Pancreas (tissue), 10 donors: ENCODE measurements around the gene SERPINI1. TPM values are rescaled to one million over a fixed set of nuclear protein-coding genes. Genes with fewer than 3 reads are reported as not detected.
A peak's percentile ranks its signal among the peaks of the same experiment; 100 is the strongest.

Experiments
- ATAC-seq, 4 donors: fragments of 200-7000 bp; cut with Tn5 transposase; one replicate each; pipeline versions ENCODE4 v1.8.0 to v1.9.1; 2020; ENCODE audit warnings: mild to moderate bottlenecking in 4 of 4, moderate library complexity in 4 of 4
- DNase-seq, 6 donors: peaks; one replicate each; pipeline ENCODE4 v3.0.0-alpha.2; 2020
- FAIRE-seq: peaks from 2 replicates; lab custom pipeline; 2012; peaks lifted over from hg19 to GRCh38; lab: Jason Lieb, UNC
- H3K27ac ChIP-seq, 4 donors: fragments of 200-600 bp; sonication (generic); 1 replicate in 3 of 4; 2 replicates in 1 of 4; pipeline versions ENCODE4 v1.5.0 to v1.8.0; 2020
- H3K27me3 ChIP-seq, 4 donors: fragments of 200-600 bp; one replicate each; pipeline ENCODE4 v1.8.0; 2021
- H3K36me3 ChIP-seq, 3 donors: fragments of 200-600 bp; sonication (generic) in 1 of 3; one replicate each; pipeline versions ENCODE4 v1.5.0 to v1.8.0; 2020 to 2021
- H3K4me1 ChIP-seq, 3 donors: fragments of 200-600 bp; one replicate each; pipeline ENCODE4 v1.8.0; 2021
- H3K4me3 ChIP-seq, 4 donors: fragments of 200-600 bp; sonication (generic) in 2 of 4; one replicate each; pipeline versions ENCODE4 v1.5.0 to v1.8.0; 2020 to 2021
- H3K9me3 ChIP-seq, 4 donors: fragments of 200-600 bp; one replicate each; pipeline ENCODE4 v1.8.0; 2021
- WGBS, 2 donors: extraction: QIAGEN DNeasy Blood & Tissue Kit; methylation state at CpG; one replicate each; pipeline ENCODE4 v1.1.7; 2013; 5-methylcytosine and 5-hydroxymethylcytosine counted together
- intact Hi-C, 3 donors: fragments of 100-400 bp; cut with DNase I; formaldehyde crosslinking; loops; one replicate each; pipeline versions ENCODE4 v1.11.1 to v1.14.2; 2022
- polyA plus RNA-seq, 2 donors: library from polyadenylated mRNA; stranded (reverse); fragments of 200-250 nt; gene quantifications; one replicate each; pipeline ENCODE4 v1.2.3, GENCODE V29; 2013
- total RNA-seq, 6 donors: library from RNA; stranded (reverse); fragmentation: NEBNext Ultra II Directional in 4 of 6; extraction: Animal tissue kit (Norgen Biotek cat#: 25700) in 4 of 6; gene quantifications; one replicate each; pipeline versions ENCODE4 v1.2.1 to v1.2.4, GENCODE V29; 2021 to 2023
- TF ChIP-seq, protein P1 (sequence below), 4 donors: fragments of 200-600 bp; sonication (generic) in 3 of 4; IDR thresholded peaks; one replicate each; pipeline versions ENCODE4 v1.5.0 to v1.8.0; 2021; ENCODE audit warnings: antibody characterized with exemption in 4 of 4
- donor health status: healthy with polysubstance abuse.
- donor health status: DM: no; HTN: no; CAD: no; lungs with moderate emphysema.
- donor health status: DM: no; HTN: no; CAD: no.
- donor health status: control.
- donor health status: control.
- donor health status: Bipolar disorder and iron deficiency.
- donor health status: DM: yes; HTN: yes; CAD: no.
- donor health status: DM: no; HTN: no; CAD: no.
- donor health status: DM: no; HTN: no; CAD: no.
- donor health status: DM: yes; HTN: yes; CAD: no.

Gene SERPINI1
- total and polyA plus RNA-seq, 8 donors, result 12.1 to 23.7 (median 20.8) TPM

DNA sequence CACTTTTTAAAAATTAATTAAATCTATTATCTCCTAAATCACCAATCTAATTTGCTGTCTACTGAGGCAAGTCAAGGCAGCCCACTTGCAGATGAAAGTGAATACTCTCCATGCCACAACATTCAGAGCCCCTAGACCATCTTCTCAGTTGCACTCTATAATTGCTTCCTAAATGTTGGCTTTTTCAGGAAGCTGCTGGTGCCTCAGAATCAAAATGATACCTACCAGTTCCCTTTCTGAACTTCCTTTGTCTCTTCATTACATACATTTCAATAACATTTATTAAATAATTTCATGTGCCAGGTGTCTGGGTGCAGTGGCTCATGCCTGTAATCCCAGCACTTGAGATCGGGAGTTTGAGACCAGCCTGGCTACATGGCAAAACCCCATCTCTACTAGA lies 124.1 kb downstream of the SERPINI1 start:
- 83 to 92% methylated on average over 1 of the region's 1 CpG for WGBS, 2 donors
- Histone ChIP-seq H3K4me1 (no peaks in the 10 kb centered on the region), H3K27ac (no peak overlapping the region), H3K4me3 (no peak overlapping the region), H3K36me3 (no peaks in the 10 kb centered on the region), H3K9me3 (no peaks in the 10 kb centered on the region), H3K27me3 (no peaks in the 10 kb centered on the region)
- intact Hi-C loops, result no loop called here
- TF ChIP-seq, protein P1, sequence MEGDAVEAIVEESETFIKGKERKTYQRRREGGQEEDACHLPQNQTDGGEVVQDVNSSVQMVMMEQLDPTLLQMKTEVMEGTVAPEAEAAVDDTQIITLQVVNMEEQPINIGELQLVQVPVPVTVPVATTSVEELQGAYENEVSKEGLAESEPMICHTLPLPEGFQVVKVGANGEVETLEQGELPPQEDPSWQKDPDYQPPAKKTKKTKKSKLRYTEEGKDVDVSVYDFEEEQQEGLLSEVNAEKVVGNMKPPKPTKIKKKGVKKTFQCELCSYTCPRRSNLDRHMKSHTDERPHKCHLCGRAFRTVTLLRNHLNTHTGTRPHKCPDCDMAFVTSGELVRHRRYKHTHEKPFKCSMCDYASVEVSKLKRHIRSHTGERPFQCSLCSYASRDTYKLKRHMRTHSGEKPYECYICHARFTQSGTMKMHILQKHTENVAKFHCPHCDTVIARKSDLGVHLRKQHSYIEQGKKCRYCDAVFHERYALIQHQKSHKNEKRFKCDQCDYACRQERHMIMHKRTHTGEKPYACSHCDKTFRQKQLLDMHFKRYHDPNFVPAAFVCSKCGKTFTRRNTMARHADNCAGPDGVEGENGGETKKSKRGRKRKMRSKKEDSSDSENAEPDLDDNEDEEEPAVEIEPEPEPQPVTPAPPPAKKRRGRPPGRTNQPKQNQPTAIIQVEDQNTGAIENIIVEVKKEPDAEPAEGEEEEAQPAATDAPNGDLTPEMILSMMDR (IDR thresholded peaks at IDR 0.05), result no peak
- no peak for FAIRE-seq
- ATAC-seq, result no peak
- DNase-seq, result no peak

DNA sequence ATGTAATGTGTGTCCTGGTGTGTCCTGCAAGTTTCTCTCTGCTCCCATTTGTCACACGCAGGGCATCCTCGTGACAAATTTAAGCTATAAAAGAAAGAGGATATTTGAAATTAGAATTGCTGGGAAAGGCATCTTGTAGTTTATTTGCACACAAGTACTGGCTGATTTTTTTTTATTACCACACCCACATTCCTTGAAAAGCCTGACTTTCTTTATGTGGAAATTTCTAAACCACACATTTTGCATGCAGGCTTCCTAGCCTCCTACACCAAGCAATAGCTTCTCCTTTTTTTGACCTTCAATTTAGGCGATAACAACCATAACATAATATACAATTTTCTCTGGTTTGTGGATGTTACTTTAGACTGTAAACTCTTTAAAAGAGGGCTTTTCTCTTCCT lies 126.1 kb downstream of the SERPINI1 start:
- H3K36me3 ChIP-seq, result no peaks in the 10 kb centered on the region
- H3K27ac ChIP-seq, result no peak overlapping the region
- H3K4me3 ChIP-seq, result no peak overlapping the region
- H3K9me3 ChIP-seq, result no peaks in the 10 kb centered on the region
- no peak for FAIRE-seq
- 83 to 89% methylated on average over 3 of the region's 3 CpGs for WGBS, 2 donors
- no peak for DNase-seq
- ATAC-seq, result peak in 1 of 4 donors; percentile 37
- H3K4me1 ChIP-seq, result no peaks in the 10 kb centered on the region
- intact Hi-C loops, result no loop called here
- TF ChIP-seq, protein P1 (IDR thresholded peaks at IDR 0.05), result no peak
- no peaks in the 10 kb centered on the region for H3K27me3 ChIP-seq

DNA sequence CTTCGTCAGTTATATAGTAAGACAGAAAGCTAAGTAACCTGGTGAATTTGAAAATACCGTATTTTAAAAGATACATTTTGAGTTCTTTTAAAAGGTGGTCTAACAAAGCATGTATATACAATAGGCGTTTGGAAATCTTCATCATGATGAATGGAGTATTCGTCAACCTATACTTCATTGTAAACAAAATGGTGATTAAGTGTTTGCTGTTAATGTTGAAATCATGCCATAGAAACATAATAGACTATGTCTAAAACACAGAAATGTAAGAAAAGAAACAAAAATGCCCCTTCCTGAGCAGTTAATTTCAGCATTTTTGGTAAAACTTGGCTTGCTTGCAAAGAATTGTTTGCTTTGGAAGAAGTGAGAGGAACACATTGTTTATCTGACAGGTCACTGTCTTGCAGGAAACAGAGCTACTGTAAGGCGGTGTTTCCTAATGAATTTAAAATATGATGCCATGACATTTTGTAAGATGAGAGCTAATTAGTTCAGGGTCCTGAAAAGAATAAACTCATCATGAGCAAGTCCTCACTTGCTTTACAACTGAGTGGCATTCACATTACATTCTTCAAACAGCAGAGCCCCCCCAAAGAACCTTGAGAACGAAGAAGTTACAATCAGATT lies 126.7 kb downstream of the SERPINI1 start:
- DNase-seq (no peak), FAIRE-seq (no peak), ATAC-seq (no peak)
- WGBS, 2 donors, result 59 to 79% methylated on average over 6 of the region's 6 CpGs
- TF ChIP-seq, protein P1 (IDR thresholded peaks at IDR 0.05), result no peak
- Histone ChIP-seq H3K4me3 (no peak overlapping the region), H3K27me3 (no peaks in the 10 kb centered on the region), H3K27ac (no peak overlapping the region), H3K4me1 (no peaks in the 10 kb centered on the region), H3K9me3 (no peaks in the 10 kb centered on the region), H3K36me3 (no peaks in the 10 kb centered on the region)
- intact Hi-C loops, result no loop called here

- intact Hi-C loops, result no loop called here
- Histone ChIP-seq H3K9me3 (no peaks in the 10 kb centered on the region), H3K27ac (no peak overlapping the region), H3K27me3 (no peaks in the 10 kb centered on the region), H3K4me1 (no peaks in the 10 kb centered on the region), H3K36me3 (no peaks in the 10 kb centered on the region), H3K4me3 (no peak overlapping the region)
- DNase-seq (peak in 1 of 6 donors; percentile 13), ATAC-seq (no peak), FAIRE-seq (no peak)
- WGBS, 2 donors, result 92 to 95% methylated on average over 9 of the region's 9 CpGs
- TF ChIP-seq, protein P1 (IDR thresholded peaks at IDR 0.05), result no peak
Measured at GRCh38 chr3:167863811-167864551, 128.5 kb downstream of the SERPINI1 start.

- Histone ChIP-seq H3K4me3 (no peak overlapping the region), H3K9me3 (no peaks in the 10 kb centered on the region), H3K4me1 (no peaks in the 10 kb centered on the region), H3K27ac (no peak overlapping the region), H3K27me3 (no peaks in the 10 kb centered on the region), H3K36me3 (no peaks in the 10 kb centered on the region)
- WGBS, 2 donors, result 82 to 86% methylated on average over 1 of the region's 1 CpG
- no peak for ATAC-seq
- no peak for FAIRE-seq
- intact Hi-C loops, result no loop called here
- no peak for DNase-seq
- TF ChIP-seq, protein P1 (IDR thresholded peaks at IDR 0.05), result no peak
Measured at GRCh38 chr3:167864552-167864874, 129.0 kb downstream of the SERPINI1 start.
